ENCODE measurements around the gene C3orf70.

Gene C3orf70

DNA sequence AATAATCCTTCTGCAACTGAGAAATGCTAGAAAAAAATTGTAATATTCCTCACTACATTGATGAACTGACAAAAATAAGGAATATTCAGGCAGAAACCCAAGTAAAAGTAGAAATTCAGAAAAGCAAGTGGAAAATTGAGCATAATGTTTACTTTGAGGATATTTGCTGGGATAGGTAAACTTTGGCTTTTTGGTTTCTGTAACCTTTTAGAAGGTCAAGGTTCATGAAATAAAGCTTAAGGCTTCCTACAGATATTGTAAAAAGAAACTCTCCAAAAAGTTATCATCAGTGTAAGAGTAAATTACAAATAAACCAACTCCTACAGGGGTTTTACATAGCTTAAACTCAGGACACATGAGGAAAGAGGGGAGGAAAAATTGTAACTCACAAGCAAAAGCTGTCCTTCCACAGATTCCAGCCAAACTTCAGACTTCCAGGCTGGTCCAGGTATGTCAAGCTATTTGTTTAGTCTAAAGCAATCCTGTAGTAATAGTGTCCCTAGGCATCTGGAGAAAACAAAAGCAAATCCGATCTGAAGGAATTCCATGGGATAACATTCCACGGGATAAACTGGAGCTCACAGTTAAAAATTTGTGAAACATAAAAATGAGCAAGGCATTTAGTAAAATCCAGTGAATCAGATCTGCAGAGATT is 21.1 kb downstream of the C3orf70 start:
- no peak for DNase-seq (ENCODE audit: low read depth in 1 of 2, low spot score in 1 of 2)
- H3K4me3 ChIP-seq (replicated peaks; ENCODE audit: insufficient read depth, low read length) = no peak overlapping the region
- H3K27ac ChIP-seq (replicated peaks) = no peak overlapping the region
- peaks cover 4% of the 10 kb centered on the region for H3K27me3 ChIP-seq (ENCODE audit: insufficient read depth, poor library complexity, severe bottlenecking)
- no peak for TF ChIP-seq SPI1 (IDR thresholded peaks at IDR 0.05; ENCODE audit: borderline replicate concordance, low read depth)
- TF ChIP-seq, protein P1, sequence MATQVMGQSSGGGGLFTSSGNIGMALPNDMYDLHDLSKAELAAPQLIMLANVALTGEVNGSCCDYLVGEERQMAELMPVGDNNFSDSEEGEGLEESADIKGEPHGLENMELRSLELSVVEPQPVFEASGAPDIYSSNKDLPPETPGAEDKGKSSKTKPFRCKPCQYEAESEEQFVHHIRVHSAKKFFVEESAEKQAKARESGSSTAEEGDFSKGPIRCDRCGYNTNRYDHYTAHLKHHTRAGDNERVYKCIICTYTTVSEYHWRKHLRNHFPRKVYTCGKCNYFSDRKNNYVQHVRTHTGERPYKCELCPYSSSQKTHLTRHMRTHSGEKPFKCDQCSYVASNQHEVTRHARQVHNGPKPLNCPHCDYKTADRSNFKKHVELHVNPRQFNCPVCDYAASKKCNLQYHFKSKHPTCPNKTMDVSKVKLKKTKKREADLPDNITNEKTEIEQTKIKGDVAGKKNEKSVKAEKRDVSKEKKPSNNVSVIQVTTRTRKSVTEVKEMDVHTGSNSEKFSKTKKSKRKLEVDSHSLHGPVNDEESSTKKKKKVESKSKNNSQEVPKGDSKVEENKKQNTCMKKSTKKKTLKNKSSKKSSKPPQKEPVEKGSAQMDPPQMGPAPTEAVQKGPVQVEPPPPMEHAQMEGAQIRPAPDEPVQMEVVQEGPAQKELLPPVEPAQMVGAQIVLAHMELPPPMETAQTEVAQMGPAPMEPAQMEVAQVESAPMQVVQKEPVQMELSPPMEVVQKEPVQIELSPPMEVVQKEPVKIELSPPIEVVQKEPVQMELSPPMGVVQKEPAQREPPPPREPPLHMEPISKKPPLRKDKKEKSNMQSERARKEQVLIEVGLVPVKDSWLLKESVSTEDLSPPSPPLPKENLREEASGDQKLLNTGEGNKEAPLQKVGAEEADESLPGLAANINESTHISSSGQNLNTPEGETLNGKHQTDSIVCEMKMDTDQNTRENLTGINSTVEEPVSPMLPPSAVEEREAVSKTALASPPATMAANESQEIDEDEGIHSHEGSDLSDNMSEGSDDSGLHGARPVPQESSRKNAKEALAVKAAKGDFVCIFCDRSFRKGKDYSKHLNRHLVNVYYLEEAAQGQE (IDR thresholded peaks at IDR 0.05; ENCODE audit: insufficient replicate concordance, low read depth) = no peak
- TF ChIP-seq POLR2AphosphoS5 (IDR thresholded peaks at IDR 0.05; ENCODE audit: low read depth) = no peak
- TF ChIP-seq GABPA (IDR thresholded peaks at IDR 0.05; ENCODE audit: low read depth) = no peak
- TF ChIP-seq, protein P2, sequence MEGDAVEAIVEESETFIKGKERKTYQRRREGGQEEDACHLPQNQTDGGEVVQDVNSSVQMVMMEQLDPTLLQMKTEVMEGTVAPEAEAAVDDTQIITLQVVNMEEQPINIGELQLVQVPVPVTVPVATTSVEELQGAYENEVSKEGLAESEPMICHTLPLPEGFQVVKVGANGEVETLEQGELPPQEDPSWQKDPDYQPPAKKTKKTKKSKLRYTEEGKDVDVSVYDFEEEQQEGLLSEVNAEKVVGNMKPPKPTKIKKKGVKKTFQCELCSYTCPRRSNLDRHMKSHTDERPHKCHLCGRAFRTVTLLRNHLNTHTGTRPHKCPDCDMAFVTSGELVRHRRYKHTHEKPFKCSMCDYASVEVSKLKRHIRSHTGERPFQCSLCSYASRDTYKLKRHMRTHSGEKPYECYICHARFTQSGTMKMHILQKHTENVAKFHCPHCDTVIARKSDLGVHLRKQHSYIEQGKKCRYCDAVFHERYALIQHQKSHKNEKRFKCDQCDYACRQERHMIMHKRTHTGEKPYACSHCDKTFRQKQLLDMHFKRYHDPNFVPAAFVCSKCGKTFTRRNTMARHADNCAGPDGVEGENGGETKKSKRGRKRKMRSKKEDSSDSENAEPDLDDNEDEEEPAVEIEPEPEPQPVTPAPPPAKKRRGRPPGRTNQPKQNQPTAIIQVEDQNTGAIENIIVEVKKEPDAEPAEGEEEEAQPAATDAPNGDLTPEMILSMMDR (IDR thresholded peaks at IDR 0.05; ENCODE audit: insufficient read depth, low read length) = no peak

DNA sequence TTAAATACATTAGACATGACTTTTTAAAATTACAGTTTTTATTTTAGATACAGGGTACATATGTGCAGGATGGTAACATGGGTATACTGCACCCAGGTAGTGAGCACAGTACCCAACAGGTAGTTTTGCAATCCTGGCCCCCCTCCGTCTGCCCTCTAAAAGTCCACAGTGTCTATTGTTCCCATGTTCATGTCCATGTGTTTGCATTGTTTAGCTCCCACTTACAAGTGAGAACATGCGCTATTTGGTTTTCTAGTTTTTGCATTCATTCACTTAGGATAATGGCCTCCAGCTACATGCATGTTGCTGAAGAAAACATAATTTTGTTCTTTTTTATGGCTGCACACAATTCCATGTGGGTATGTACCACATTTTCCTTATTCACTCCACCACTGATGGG is 23.8 kb downstream of the C3orf70 start:
- TF ChIP-seq SPI1 (IDR thresholded peaks at IDR 0.05; ENCODE audit: borderline replicate concordance, low read depth) = no peak
- TF ChIP-seq, protein P1 (IDR thresholded peaks at IDR 0.05; ENCODE audit: insufficient replicate concordance, low read depth) = no peak
- TF ChIP-seq, protein P2 (IDR thresholded peaks at IDR 0.05; ENCODE audit: insufficient read depth, low read length) = no peak
- no peak for TF ChIP-seq GABPA (IDR thresholded peaks at IDR 0.05; ENCODE audit: low read depth)
- TF ChIP-seq POLR2AphosphoS5 (IDR thresholded peaks at IDR 0.05; ENCODE audit: low read depth) = no peak
- H3K27me3 ChIP-seq (ENCODE audit: insufficient read depth, poor library complexity, severe bottlenecking) = peaks cover 4% of the 10 kb centered on the region
- H3K27ac ChIP-seq (replicated peaks) = no peak overlapping the region
- no peak for DNase-seq (ENCODE audit: low read depth in 1 of 2, low spot score in 1 of 2)
- no peak overlapping the region for H3K4me3 ChIP-seq (replicated peaks; ENCODE audit: insufficient read depth, low read length)

DNA sequence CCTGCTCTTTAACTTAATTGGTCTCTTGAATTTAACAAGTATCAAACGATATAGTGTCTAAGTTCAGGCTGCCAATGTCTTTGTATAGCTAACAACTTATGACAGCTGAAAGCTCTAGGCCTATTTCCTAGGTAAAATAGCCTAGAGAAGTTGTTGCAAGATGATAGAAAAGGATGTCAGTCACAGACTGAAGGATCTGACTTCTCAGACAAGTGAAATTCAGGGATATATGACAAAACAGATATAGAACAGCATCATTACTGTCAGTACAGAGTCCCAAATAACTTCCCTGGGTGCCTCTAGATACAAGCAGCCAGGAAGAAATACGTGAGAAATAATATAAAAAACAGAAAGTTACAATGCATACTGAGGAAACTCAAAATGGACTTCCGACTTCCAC is 26.7 kb downstream of the C3orf70 start:
- TF ChIP-seq GABPA (IDR thresholded peaks at IDR 0.05; ENCODE audit: low read depth) (no peak), POLR2AphosphoS5 (IDR thresholded peaks at IDR 0.05; ENCODE audit: low read depth) (no peak), SPI1 (IDR thresholded peaks at IDR 0.05; ENCODE audit: borderline replicate concordance, low read depth) (no peak)
- TF ChIP-seq, protein P2 (IDR thresholded peaks at IDR 0.05; ENCODE audit: insufficient read depth, low read length) = no peak
- TF ChIP-seq, protein P1 (IDR thresholded peaks at IDR 0.05; ENCODE audit: insufficient replicate concordance, low read depth) = no peak
- no peak overlapping the region for H3K27ac ChIP-seq (replicated peaks)
- peaks cover 4% of the 10 kb centered on the region for H3K27me3 ChIP-seq (ENCODE audit: insufficient read depth, poor library complexity, severe bottlenecking)
- no peak overlapping the region for H3K4me3 ChIP-seq (replicated peaks; ENCODE audit: insufficient read depth, low read length)
- no peak for DNase-seq (ENCODE audit: low read depth in 1 of 2, low spot score in 1 of 2)
